Measurements from ENCODE around the gene DNAAF8.

DNA sequence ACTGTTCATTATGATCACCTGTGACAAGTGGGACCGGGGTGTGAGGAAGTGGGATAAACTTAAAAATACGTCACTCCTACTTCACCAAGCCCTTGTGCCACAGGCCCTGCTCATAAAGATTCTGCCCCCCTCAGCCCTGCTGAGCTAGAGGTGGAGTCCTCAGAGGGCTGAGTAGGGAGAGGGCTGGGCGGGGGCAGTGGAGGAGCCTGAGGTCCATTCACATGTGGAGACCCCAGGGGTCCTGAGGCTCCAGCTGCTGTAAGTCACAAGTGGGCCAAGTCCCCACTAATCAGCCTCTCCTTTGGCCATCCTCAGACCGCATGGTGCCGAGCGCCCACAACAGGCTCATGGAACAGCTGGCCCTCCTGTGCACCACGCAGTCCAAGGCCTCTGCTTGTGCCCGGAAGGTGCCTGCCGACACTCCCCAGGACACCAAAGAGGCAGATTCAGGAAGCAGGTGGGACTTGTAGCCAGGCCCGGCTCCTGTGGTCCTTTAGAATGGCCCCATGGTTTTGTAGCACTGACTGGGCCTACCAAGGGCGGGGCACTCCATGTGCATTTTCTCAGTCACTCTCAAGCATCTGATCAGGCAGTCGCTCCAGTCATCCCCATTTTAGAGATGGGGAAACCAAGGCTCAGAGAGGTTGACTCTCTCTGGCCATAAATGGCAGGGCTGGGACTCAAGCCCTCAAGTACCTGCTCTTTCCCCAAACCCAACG, 10.4 kb downstream of the DNAAF8 start:
- TF ChIP-seq POLR2A (IDR thresholded peaks at IDR 0.05; ENCODE audit: low read depth, low read length) (no peak), TAF1 (IDR thresholded peaks at IDR 0.05; ENCODE audit: borderline replicate concordance, low read depth, low read length) (no peak)
